Renal cortex interstitium (tissue), 11 donors: ENCODE results near the gene RNF112. TPM values are rescaled to one million over a fixed set of nuclear protein-coding genes. Genes with fewer than 3 reads are reported as not detected.

Experiments
- DNase-seq, 11 donors: peaks; one replicate each; pipeline ENCODE4 v3.0.0-alpha.2; 2013; ENCODE audit warnings: low read depth in 9 of 11, low spot score in 4 of 11; ENCODE audit errors: extremely low read depth in 1 of 11
- polyA plus RNA-seq, 3 donors: library from polyadenylated mRNA; unstranded; fragments of 120-200 nt; gene quantifications; one replicate each; pipeline ENCODE4 v1.2.1, GENCODE V29; 2013; ENCODE audit not compliant: insufficient read length in 3 of 3

The RNF112 gene
- polyA plus RNA-seq, 3 donors, result 0.70 to 1.7 (median 1.4) TPM

- no peak for DNase-seq
Measured at GRCh38 chr17:19407601-19408345, 3.3 kb upstream of the RNF112 start.

GRCh38 chr17:19408346-19408710 lies 2.7 kb upstream of the RNF112 start:
- no peak for DNase-seq

- DNase-seq, result no peak
Measured at GRCh38 chr17:19409066-19409465, 2.0 kb upstream of the RNF112 start.

GRCh38 chr17:19409509-19409908 lies 1.5 kb upstream of the RNF112 start:
- DNase-seq, result no peak

- DNase-seq, result no peak
Measured at GRCh38 chr17:19410091-19410490, 941 bp upstream of the RNF112 start.

GRCh38 chr17:19411631-19412030 lies 599 bp downstream of the RNF112 start:
- DNase-seq, result no peak

- no peak for DNase-seq
Measured at GRCh38 chr17:19412510-19412909, 1.5 kb downstream of the RNF112 start.

GRCh38 chr17:19412984-19413383 lies 2.0 kb downstream of the RNF112 start:
- DNase-seq, result no peak

- no peak for DNase-seq
Measured at GRCh38 chr17:19413761-19414160, 2.7 kb downstream of the RNF112 start.

- DNase-seq, result no peak
Measured at GRCh38 chr17:19414396-19415280, 3.6 kb downstream of the RNF112 start.

GRCh38 chr17:19415311-19415710 lies 4.3 kb downstream of the RNF112 start:
- no peak for DNase-seq

GRCh38 chr17:19415806-19416775 lies 5.1 kb downstream of the RNF112 start:
- DNase-seq, result no peak

- no peak for DNase-seq
Measured at GRCh38 chr17:19417611-19418010, 6.6 kb downstream of the RNF112 start.

GRCh38 chr17:19418251-19418992 lies 7.4 kb downstream of the RNF112 start:
- DNase-seq, result no peak

GRCh38 chr17:19421219-19421618 lies 10.2 kb downstream of the RNF112 start:
- DNase-seq, result no peak

- no peak for DNase-seq
Measured at GRCh38 chr17:19421926-19422325, 10.9 kb downstream of the RNF112 start.

GRCh38 chr17:19424934-19425868 lies 14.2 kb downstream of the RNF112 start:
- peak in 5 of 11 donors; percentile 25 to 47 (median 35) for DNase-seq

GRCh38 chr17:19426631-19427030 lies 15.6 kb downstream of the RNF112 start:
- DNase-seq, result no peak
